ENCODE results near the gene FAM186B.

GRCh38 chr12:49609875-49610154, 4.4 kb upstream of the FAM186B start:
- no peak for TF ChIP-seq JUNB (IDR thresholded peaks at IDR 0.05; ENCODE audit: unreplicated experiment)
- TF ChIP-seq REST (IDR thresholded peaks at IDR 0.05; ENCODE audit: unreplicated experiment): no peak
- TF ChIP-seq, protein P1, sequence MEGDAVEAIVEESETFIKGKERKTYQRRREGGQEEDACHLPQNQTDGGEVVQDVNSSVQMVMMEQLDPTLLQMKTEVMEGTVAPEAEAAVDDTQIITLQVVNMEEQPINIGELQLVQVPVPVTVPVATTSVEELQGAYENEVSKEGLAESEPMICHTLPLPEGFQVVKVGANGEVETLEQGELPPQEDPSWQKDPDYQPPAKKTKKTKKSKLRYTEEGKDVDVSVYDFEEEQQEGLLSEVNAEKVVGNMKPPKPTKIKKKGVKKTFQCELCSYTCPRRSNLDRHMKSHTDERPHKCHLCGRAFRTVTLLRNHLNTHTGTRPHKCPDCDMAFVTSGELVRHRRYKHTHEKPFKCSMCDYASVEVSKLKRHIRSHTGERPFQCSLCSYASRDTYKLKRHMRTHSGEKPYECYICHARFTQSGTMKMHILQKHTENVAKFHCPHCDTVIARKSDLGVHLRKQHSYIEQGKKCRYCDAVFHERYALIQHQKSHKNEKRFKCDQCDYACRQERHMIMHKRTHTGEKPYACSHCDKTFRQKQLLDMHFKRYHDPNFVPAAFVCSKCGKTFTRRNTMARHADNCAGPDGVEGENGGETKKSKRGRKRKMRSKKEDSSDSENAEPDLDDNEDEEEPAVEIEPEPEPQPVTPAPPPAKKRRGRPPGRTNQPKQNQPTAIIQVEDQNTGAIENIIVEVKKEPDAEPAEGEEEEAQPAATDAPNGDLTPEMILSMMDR (conservative IDR thresholded peaks at IDR 0.05; ENCODE audit: low read depth in 2 of 2): peak in 1 of 2 experiments; percentile 39; a peak in 3 of 4 replicates
- no peak for TF ChIP-seq POLR2AphosphoS5 (IDR thresholded peaks at IDR 0.05; ENCODE audit: low read depth)
- TF ChIP-seq EZH2 (IDR thresholded peaks at IDR 0.05; ENCODE audit: low read depth, unreplicated experiment): no peak
- no peak for TF ChIP-seq NANOG (IDR thresholded peaks at IDR 0.05; ENCODE audit: borderline replicate concordance)
- no peak for TF ChIP-seq ZNF331 (CRISPR knock-in tag; IDR thresholded peaks at IDR 0.05; ENCODE audit: low read depth)
- TF ChIP-seq EZH2phosphoT487 (IDR thresholded peaks at IDR 0.05; ENCODE audit: unreplicated experiment): no peak

Data from GM23338 (cell line).